Lung microvascular endothelial cell (primary cell): ENCODE results near the gene SPATA21. TPM values are rescaled to one million over a fixed set of nuclear protein-coding genes. Genes with fewer than 3 reads are reported as not detected.

ENCODE experiments used
- DNase-seq, 2 donors: peaks; one replicate each; pipeline versions ENCODE4 v3.0.0 to v3.0.0-alpha.2; 2010; ENCODE audit warnings: low read depth in 2 of 2
- total RNA-seq: library from RNA; depleted of rRNA; stranded (reverse); fragments of >200 nt; gene quantifications from 2 replicates; pipeline ENCODE4 v1.2.1, GENCODE V29; 2014

SPATA21 gene
- total RNA-seq, 1 donor from 2014 or later, result not detected

- DNase-seq, result no peak
Measured at GRCh38 chr1:16385659-16386453, 51.4 kb downstream of the SPATA21 start.

DNA sequence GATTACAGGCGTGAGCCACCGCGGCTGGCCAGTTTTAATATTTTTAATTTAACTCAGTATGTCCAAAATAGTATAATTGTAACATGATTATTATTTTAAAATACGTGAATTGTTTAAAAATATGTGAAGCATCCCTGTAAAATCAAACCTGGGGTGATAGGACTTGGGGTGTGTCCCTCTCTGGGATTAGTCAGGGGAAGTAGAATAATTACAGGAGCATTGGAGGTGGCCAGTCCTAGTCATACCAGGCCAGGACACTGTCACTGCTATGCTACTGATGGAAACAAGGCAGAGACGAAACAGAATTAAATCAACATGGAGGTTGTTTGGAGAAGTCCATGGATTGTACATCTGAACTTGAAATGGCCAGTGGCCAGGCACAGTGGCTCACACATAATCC, 53.3 kb downstream of the SPATA21 start:
- DNase-seq, result no peak

DNA sequence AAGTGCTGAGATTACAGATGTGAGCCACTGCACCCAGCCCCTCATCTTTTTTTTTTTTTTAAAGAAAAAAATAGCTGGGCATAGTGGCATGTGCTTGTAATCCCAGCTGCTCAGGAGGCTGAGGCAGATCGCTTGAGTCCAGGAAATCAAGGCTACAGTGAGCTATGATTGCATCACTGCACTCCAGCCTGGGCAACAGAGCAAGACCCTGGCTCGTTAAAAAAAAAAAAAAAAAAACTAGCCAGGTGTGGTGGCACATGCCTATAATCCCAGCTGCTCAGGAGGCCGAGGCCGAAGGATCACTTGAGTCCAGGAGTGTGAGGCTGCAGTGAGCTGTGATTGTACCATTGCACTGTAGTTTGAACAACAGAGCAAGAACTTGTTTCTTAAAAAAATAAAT, 56.4 kb downstream of the SPATA21 start:
- DNase-seq, result no peak

GRCh38 chr1:16378443-16378842, 58.8 kb downstream of the SPATA21 start:
- DNase-seq, result no peak

GRCh38 chr1:16376971-16377370, 60.3 kb downstream of the SPATA21 start:
- no peak for DNase-seq

DNA sequence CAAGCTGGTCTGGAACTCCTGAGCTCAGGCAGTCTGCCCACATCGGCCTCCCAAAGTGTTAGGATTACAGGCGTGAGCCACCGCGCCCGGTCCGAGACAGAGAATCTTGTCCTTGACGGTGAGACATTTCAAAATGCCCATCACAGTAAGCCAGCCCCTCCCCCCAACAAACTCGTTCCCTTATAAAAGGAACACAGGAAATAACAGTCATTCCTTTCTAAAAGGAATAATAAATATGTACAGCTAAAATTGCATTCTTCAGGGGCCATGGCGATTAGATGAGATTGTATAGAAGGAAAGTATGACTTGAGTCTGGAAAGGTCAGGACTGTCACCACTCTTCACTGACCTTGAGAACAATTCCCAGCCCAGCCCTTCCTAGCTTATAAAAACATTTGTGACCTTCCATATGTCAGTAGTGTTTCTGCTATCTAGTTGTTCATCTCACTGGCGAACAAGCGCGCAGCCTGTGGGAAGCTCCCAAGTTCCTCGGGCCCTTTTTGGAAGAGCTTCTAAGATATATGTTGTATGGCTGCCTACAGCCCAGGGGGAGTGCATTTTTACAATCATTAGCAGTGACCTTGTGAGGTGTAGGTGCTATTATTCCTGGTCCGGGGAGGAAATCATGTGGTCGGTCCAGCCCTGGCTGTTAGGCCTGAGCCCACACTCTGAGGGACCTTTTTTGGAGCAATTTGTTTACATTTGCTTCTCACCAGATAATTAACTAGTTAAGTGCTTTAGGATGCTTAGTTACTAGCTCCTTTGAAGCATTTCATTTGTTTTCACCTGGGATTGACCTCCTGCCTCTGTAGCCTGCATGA, 61.5 kb downstream of the SPATA21 start:
- peak; percentile 62 to 88 for DNase-seq

- DNase-seq, result no peak
Measured at GRCh38 chr1:16374266-16374665, 63.0 kb downstream of the SPATA21 start.

DNA sequence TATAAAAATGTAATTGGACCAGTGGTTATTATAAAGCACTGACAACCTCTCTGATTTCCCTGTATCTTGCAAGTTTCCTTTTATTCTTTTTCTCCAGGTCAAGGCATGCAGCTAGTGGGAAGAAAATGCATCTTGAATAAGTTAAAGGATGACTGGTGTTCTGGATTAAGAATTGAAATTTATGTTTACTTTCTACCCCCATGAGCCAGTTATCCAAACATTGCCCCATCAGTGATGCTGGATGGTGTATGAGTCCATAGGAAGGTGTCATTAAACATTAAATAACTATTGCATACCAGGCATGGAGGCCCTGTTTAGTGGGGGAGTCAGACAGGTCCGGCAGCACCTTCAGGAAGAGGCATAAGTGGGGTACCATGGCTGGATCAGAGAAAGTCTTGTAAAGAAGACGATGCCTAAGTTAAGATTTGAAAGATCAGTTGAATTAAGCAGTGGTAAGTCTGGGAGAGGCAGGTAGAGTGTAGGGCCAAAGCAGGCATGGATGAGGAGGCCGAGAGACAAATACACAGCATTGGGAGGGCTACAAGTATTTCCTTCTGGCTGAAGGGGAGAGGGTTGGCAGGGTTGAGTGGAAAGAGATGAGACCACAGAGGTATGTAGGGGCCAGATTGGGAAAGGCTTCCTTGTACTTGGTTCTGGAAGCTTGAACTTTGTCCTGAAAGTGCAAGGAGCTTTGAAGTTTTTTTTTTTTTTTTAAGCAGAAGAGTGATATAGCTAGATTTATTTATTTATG, 64.5 kb downstream of the SPATA21 start:
- no peak for DNase-seq

GRCh38 chr1:16371725-16372124, 65.5 kb downstream of the SPATA21 start:
- DNase-seq, result peak; percentile 79 to 90

- DNase-seq, result no peak
Measured at GRCh38 chr1:16369821-16370220, 67.4 kb downstream of the SPATA21 start.

- peak in 1 of 2 donors; percentile 61 for DNase-seq
Measured at GRCh38 chr1:16367968-16368890, 69.0 kb downstream of the SPATA21 start.

DNA sequence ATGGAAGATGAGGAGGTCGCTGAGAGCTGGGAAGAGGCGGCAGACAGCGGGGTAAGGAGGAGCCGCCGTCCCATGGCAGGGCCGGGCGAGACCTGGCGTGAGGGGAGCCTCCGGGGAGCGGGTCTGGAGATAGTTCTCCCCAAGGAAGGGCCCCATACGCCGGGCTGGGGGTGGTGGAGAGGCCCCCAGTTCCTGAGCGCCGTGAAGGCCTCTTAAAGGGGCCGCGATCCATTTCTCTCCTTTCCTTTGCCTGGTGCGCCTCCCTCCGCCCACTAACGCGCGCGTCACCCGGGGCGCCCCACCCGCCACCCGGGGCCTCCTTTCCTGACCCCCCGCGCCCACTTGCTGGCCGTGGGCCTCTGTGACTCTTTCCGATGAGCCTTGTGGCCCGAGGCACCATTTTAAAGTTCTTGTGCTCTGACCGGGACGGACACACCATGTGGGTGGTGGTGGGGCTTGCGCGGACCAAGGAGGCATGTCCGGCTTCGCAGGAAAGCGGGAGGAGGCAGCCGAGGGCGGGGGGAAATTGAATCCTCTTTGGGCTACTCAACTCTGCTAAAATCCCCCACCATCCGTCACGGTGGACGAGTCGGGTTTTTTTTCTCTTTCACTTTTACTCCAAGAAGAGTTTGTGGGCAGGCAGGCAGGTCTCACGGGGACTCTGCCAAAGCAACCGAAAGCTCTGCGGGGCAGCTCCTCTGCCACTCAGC, 69.8 kb downstream of the SPATA21 start:
- peak; percentile 77 to 90 for DNase-seq

DNA sequence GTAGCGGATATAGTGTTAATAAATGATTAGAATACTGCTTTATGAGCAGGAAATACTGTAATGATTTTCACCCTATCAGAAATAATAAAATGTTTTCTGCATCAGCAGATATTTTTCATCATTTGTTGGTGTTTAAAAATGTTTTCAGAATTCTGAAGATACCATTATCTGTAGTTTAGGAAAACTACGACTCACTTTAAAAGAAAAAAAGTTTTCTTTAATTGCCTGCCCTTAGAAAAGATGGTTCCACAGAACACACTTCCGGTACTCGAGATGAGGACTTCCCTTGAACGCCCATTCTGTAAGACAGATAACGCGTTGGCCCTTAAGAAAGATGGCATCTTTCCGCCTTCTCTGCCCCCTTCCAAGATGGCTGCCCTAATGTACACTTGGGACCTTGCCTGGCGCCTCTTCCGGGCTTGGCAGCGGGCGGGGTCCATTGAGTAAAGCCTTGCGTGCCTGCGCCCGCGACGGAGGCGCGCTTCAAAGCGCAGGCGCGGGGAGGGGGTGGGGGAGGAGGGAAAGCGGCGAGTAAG, 70.4 kb downstream of the SPATA21 start, which contains the start of gene SZRD1:
Gene SZRD1, plus strand, starts transcription at position 521 of the 536 bp plus-strand sequence. CDS start 16 bp downstream, outside the sequence.
- peak; percentile 99 to 100 for DNase-seq

DNA sequence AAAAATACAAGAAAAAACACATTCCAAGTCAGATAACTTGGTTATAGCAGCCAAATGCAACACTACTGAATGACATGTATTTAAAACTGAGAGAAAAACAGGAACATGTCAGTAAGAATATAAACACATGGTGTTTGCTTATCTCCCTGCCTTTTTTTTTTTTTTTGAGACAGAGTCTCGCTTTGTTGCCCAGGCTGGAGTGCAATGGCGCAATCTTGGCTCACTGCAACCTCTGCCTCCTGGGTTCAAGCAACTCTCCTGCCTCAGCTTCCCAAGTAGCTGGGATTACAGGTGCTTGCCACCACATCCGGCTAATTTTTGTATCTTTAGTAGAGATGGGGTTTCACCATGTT, 72.1 kb downstream of the SPATA21 start:
- peak in 1 of 2 donors; percentile 9 for DNase-seq

GRCh38 chr1:16356867-16357266, 80.4 kb downstream of the SPATA21 start:
- DNase-seq, result no peak

- DNase-seq, result no peak
Measured at GRCh38 chr1:16354619-16355018, 82.6 kb downstream of the SPATA21 start.

GRCh38 chr1:16352842-16353535, 84.2 kb downstream of the SPATA21 start:
- peak in 1 of 2 donors; percentile 16 for DNase-seq

DNA sequence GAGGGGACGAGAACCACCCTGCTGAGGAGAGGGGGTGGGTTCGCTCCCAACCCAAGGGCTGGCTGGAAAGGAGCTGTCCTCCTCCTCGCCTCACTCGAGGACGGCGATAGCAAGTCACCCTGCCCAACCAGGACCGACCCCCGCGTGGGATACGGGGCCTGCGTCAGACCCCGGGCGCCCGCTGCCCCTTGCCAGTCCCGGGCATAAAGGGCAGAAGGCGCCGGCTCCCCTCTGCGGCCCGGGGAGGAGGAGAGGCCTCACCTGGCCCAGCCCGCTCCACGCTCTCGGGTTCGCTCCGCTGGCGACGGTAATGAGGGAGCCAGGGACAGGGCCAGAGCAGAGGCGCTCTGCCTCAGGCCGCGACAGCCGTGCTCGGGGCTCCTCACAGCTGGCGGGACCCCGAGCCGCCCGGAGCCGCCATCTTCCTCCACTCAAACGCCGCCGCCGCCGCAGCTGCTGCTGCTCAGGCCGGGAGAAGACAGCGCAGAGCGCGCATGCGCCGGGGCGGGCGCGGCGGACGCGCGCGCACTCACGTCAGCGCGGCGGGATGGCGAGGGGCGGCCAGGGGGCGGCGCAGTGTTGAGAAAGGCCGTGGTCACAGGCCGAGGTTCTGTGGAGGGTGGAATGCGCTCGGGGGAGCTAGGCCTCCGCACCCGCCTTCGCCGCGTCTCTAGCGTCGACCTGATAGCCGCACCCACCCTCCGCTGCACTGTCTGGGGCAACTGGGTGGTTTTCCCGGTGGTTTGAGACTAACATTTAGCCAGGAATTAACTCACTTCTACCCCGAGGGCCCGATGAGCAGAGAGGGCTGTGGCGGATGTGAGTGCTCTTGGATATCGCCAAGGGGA, 85.0 kb downstream of the SPATA21 start, which contains the start of gene FBXO42:
Gene FBXO42, minus strand, starts transcription at position 487 of the 848 bp plus-strand sequence. CDS start 37,062 bp downstream, outside the sequence.
- peak; percentile 93 to 94 for DNase-seq
